Hepatic stellate cell (primary cell): ENCODE results near the gene ERGIC1.
A peak's percentile ranks its signal among the peaks of the same experiment; 100 is the strongest.
"Not testable (repeated sequence)": the region's sequence is repeated elsewhere in the genome, so short reads cannot be mapped to it uniquely, and the experiment has no call there.

Source experiments
- DNase-seq: peaks from one replicate; pipeline ENCODE4 v3.0.0; 2011; ENCODE audit warnings: low spot score

The ERGIC1 gene

DNA sequence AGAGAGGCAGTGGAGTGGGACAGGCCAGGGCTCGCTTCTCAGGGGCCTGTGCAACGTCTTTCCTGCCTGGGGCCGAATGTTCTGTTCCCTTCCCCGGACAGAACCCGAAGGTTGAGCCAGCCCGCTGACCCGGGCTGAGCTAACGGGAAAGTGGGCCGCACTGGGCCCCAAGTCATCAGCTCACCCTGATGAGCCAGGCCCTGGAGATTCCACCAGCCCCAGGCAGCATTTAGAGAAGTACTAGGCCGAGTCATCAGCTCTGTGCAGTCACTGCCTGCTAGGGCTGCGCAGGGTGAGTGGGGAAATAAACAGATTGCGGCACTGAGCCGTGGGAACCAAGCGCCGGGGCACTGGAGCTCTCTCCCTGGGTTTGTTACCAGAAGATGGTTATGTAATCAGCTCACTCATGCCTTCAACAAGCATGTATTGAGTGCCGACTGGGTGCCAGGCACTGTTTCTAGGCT, 33.9 kb upstream of the ERGIC1 start:
- peak; percentile 84 for DNase-seq

DNA sequence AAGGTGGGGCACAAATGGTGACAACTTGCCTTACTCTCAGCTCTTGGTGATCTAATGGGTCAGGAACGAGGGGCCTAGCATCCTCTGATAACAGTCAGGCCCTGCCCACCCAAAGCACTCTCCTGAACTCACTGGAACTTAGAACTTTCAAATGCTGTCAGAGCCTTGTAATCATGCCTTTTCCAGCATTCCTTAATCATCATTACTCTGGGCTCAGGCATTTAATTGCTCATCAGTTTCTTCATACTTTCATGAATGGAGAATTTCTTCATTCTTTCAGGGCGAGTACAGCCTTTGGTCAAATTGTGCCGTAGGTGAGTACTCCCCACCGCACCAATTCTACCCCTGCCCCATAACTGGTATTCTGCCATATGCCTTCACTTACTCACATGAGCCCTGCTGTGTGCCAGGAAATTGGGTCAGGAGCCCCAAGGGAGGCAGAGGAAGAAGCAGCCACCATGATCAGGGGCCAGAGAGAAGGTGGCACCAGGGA, 32.8 kb upstream of the ERGIC1 start:
- DNase-seq = peak; percentile 84

DNA sequence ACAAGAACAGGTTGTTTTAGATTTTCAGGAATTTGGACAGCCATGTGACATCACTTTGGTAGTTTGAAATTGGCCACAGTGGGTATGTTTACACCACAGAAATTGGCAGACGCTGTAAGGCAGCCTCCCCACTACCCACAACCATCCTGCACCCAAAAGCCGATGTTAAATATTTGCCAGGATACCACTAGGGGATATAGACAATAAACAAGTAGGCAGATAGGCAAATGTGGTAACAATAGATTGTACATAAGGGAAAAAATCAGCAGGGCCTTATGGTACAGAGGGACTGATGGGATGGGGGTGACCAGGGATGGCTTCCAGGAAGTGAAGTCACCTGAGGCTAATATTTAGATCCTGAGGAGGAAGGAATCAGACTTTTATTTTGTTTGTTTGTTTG, 31.9 kb upstream of the ERGIC1 start:
- no peak for DNase-seq

DNA sequence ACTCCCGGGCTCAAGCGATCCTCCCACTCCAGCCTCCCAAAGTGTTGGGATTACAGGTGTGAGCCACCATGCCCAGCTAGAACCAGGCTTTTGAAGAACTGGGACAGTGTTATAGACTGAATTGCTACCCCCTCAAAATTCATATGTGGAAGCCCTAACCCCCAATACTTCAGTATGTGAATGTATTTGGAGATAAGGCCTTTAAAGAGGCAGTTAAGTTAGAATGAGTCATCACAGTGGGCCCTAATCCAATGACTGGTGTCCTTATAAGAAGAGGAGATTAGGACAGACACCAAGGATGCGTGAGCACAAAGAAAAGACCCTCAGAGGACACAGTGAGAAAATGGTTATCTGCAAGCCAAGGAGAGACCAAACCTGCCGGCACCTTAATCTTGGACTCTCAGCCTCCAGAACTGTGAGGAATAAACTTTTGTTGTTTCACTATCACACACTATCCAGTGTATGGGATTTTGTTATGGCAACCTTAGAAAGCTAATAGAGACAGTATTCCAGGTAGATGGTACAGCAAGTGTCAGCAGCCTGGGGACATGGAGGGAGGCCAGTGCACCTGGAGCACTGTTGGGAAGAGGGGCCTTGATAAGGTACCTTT, 31.4 kb upstream of the ERGIC1 start:
- peak; percentile 30 for DNase-seq

DNA sequence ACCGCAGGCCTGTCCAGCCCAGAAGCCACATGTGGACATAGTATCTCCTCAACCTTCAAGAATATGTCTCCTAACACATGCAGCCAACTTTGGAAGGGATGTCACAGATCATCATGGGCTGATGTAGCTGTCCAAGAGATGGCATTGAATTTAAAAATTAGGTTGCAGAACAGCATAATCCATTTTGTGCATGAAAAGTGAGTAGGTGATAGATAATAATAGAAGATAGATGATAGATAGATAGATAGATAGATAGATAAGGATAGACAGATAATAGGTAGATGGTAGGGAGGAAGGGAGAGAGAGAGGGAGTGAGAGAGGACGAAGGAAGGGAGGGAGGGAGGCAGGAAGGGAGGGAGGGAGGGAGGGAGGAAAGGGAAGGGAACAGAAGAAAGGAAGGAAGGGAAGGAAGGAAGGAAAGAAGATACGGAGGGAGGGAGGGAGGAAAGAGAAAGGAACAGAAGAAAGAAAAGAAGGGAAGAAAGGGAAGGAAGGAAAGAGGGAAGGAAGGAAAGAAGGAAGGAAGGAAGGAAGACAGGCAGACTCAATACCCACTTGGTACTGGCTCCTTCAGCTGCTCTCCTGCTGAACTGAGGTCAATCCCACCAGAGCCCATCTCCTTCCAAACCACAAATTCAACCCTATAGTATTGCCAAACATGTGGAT, 28.9 kb upstream of the ERGIC1 start:
- no peak for DNase-seq

DNA sequence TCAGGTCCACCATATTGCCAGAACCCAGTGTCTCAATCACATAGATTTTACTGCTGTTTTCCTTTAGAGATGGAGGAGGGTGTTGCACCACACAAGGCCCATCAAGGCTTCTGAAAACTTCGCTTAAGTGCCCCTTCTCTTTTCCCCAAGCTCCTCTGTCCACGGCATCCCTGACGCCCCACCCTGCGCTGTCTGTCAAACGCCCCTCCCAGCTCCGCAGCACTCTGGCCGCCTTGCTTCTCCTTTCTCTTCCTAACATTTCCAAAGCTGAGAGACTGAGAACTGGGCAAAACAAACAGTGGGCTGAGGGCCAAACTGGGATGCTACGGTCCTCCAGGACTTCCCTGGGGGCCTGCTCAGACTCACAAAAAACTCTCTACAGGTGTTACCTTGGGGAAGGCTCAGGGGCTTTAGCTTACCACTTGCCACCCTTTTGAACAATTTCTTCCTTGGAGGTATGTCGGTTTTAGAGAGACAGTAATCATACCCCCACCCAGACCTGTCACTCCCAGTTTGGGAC, 28.3 kb upstream of the ERGIC1 start:
- no peak for DNase-seq

- peak; percentile 77 for DNase-seq
These were observed 27.0 kb upstream of the ERGIC1 start for GRCh38 chr5:172806897-172807672.

GRCh38 chr5:172807766-172808311, 26.2 kb upstream of the ERGIC1 start:
- no peak for DNase-seq

GRCh38 chr5:172809774-172810173, 24.3 kb upstream of the ERGIC1 start:
- no peak for DNase-seq

DNA sequence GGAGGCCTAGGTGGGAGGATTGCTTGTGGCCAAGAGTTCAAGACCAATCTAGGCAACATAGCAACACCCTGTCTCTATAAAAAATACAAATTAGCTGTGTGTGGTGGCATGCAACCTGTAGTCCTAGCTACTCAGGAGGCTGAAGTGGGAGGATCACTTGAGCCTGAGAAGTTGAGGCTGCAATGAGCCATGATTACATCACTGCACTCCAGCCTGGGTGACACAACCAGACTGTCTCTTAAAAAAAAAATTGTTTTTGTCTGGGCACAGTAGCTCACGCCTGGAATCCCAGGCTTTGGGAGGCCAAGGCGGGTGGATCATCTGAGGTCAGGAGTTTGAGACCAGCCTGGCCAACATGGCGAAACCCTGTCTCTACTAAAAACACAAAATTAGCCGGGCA, 23.1 kb upstream of the ERGIC1 start:
- not testable (repeated sequence) for DNase-seq

DNA sequence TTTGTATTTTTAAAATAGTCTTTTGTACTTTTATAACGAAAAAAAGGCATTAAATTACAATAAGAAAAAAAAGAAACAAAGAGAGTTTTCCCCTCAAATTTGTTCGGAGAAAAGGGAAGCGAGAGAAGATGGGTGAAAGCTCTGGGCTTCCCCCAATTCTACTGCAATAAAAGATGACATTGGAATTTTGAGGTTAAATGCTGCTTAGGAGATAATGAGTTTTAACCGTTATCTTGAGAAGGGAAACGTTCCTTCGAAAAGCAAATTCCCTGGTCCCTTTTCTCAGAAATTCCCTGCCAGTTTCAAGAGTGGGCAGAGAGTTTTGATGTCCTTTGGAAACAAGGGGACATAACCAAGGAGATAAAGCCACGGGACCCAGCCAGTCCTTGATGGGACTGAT, 18.4 kb upstream of the ERGIC1 start:
- DNase-seq = no peak

DNA sequence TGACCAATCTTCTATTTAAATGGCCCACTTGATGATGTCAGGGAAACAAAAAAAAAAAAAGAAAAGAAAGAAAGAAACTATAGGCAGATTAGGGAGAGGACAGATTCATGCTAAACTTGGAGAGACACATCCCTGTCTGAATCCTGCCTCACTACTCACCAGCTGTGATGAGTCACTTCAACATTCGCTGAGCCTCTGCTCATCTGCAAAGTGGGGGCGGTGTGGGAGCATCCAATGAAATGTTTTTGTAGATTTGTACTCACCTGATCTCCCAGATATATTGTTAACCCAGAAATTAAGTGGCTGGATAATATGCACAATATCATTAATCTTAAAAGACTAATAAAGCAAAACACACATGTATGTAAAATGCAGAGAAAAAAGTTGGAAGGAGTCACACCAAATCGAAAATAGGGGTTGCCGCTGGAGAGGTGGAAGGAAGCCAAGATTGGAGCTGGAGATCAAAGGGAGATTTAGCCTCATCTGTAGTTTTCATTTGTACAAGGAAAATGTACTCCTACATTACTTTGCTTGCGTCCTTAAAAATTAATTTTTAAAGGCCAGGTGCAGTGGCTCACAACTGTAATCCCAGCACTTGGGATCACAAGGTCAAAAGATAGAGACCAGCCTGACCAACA, 17.0 kb upstream of the ERGIC1 start:
- DNase-seq = peak; percentile 90

GRCh38 chr5:172817664-172818063, 16.4 kb upstream of the ERGIC1 start:
- DNase-seq = no peak

- no peak for DNase-seq
These were observed 16.0 kb upstream of the ERGIC1 start for GRCh38 chr5:172818081-172818480.

GRCh38 chr5:172819569-172819968, 14.5 kb upstream of the ERGIC1 start:
- no peak for DNase-seq

GRCh38 chr5:172820046-172820767, 13.8 kb upstream of the ERGIC1 start:
- no peak for DNase-seq

GRCh38 chr5:172821340-172821985, 12.6 kb upstream of the ERGIC1 start:
- DNase-seq = no peak

DNA sequence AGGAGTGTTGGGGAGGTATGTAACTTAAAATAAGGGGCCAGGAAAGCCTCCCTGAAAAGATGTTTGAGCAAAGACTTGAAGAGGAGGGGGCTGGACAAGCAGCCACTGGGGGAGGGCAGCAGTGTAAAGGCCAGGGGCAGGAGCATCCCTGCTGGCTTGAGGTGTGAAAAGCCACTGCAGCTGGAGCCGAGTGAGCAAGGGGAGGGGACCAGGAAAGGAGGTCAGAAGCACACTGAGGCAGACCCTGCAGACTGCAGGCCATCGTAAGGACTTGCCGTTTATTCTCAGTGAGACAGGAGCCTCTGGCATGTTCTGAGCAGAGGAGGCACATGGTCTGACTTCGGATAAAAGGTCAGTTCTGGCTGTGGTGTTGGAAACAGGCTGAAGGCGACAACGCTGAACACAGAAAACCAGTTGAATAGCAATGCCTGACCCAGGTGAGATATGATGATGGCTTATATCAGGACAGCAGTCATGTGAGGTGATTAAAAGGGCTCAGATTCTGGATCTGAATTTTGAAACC, 10.2 kb upstream of the ERGIC1 start:
- DNase-seq = no peak

DNA sequence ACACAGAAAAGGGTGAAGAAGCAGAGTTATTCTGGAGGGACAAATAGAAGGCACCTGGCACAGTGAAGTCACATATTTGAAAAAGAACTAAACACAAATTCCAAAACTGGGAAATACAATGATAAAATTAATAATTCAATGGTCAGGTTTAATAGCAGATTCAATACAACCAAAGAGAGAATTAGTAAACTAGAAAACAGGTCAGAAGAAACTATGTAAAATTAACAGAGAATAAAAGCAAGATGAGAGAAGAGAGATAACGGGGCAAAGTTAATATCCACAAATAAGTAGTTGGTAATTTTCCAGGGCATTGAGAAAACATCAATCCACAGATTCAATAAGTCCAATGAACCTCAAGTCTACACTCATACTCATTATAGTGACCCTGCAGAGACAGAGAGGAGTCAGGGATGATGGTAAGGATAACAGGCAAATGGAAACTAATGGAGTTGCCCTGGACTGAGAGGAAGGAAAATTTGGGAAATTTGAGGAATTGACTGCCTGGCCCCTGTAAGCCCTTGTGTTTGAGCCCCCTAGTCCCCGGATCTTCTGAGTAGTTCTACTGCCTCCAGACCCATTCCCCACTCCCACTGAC, 8.3 kb upstream of the ERGIC1 start:
- DNase-seq = no peak

- DNase-seq = no peak
These were observed 6.2 kb upstream of the ERGIC1 start for GRCh38 chr5:172827841-172828240.
